A549 (cell line): ENCODE results near the gene VSIG8. TPM values are rescaled to one million over a fixed set of nuclear protein-coding genes. Genes with fewer than 3 reads are reported as not detected.
"Not testable (repeated sequence)": the region's sequence is repeated elsewhere in the genome, so short reads cannot be mapped to it uniquely, and the experiment has no call there.

Experiments
- ATAC-seq, 2 experiments: fragments of 200-7000 bp in 1 of 2; fragments of >200 bp in 1 of 2; cut with Nextera tagmentation in 1 of 2; cut with Tn5 transposase in 1 of 2; 3 replicates each; pipeline versions ENCODE4 v1.8.0 to v1.9.1; 2018 to 2020; ENCODE audit warnings: mild to moderate bottlenecking in 1 of 2, moderate library complexity in 1 of 2
- CTCF ChIA-PET: fragments of 300-600 bp; sonication (Branson Sonifier 250); formaldehyde crosslinking; extraction: SDS; loops from one replicate; lab custom pipeline; 2021; ENCODE audit warnings: antibody characterized with exemption, inconsistent platforms; lab: Yijun Ruan, JAX
- POLR2A ChIA-PET: fragments of 350-600 bp; formaldehyde crosslinking; extraction: SDS; loops from one replicate; lab custom pipeline; 2021; ENCODE audit warnings: antibody characterized with exemption, inconsistent platforms; lab: Yijun Ruan, JAX
- DNase-seq, 2 experiments: peaks; one replicate each; pipeline versions ENCODE4 v3.0.0 to v3.0.0-alpha.2; 2011 to 2016; ENCODE audit warnings: low read depth in 1 of 2, low spot score in 1 of 2
- FAIRE-seq: peaks from 2 replicates; lab custom pipeline; 2011; peaks lifted over from hg19 to GRCh38; lab: Jason Lieb, UNC
- H3K27ac ChIP-seq, 2 experiments: fragments of >200 bp; sonication (Bioruptor Twin); formaldehyde crosslinking; 3 replicates each; pipeline ENCODE4 v1.5.1; 2016 to 2017
- H3K4me1 ChIP-seq: fragments of >200 bp; sonication (Bioruptor Twin); formaldehyde crosslinking; 3 replicates; pipeline ENCODE4 v1.6.1; 2016
- H3K4me2 ChIP-seq: fragments of >200 bp; sonication (Bioruptor Twin); formaldehyde crosslinking; 3 replicates; pipeline ENCODE4 v1.6.1; 2016
- H3K4me3 ChIP-seq: fragments of >200 bp; sonication (Bioruptor Twin); formaldehyde crosslinking; 3 replicates; pipeline ENCODE4 v1.5.1; 2016
- H3K9me3 ChIP-seq: fragments of >200 bp; sonication (Bioruptor Twin); formaldehyde crosslinking; 3 replicates; pipeline ENCODE4 v1.6.1; 2016
- BHLHE40 ChIP-seq: IDR thresholded peaks from 2 replicates; pipeline ENCODE4 v1.6.1; 2012; ENCODE audit warnings: low read depth, low read length, inconsistent platforms
- CBX8 ChIP-seq: fragments of 200-600 bp; sonication (generic); IDR thresholded peaks from 2 replicates; pipeline ENCODE4 v1.6.1; 2016
- CHD4 ChIP-seq: fragments of 200-600 bp; sonication (generic); IDR thresholded peaks from 2 replicates; pipeline ENCODE4 v1.6.1; 2016; ENCODE audit warnings: antibody characterized with exemption, mild to moderate bottlenecking, borderline replicate concordance
- ESRRA ChIP-seq: fragments of 150-350 bp; IDR thresholded peaks from 2 replicates; pipeline ENCODE4 v1.6.1; 2014; ENCODE audit warnings: mild to moderate bottlenecking, low read length, borderline replicate concordance
- FOSB ChIP-seq: fragments of 250-450 bp; sonication (Bioruptor Pico); IDR thresholded peaks from 2 replicates; pipeline ENCODE4 v1.5.0; 2020; ENCODE audit warnings: mild to moderate bottlenecking, moderate library complexity
- GATA3 ChIP-seq: IDR thresholded peaks from 2 replicates; pipeline ENCODE4 v1.6.1; 2012; ENCODE audit warnings: borderline replicate concordance
- HOXB5 ChIP-seq: fragments of 250-450 bp; sonication (Bioruptor Pico); IDR thresholded peaks from 2 replicates; pipeline ENCODE4 v1.5.0; 2020; ENCODE audit warnings: mild to moderate bottlenecking, moderate library complexity
- KDM5A ChIP-seq: fragments of 200-600 bp; sonication (generic); IDR thresholded peaks from 2 replicates; pipeline ENCODE4 v1.6.1; 2016; ENCODE audit warnings: antibody characterized with exemption, mild to moderate bottlenecking
- MAFK ChIP-seq: fragments of 450-650 bp; IDR thresholded peaks from 2 replicates; pipeline ENCODE4 v1.6.1; 2014; ENCODE audit not compliant: partially characterized antibody
- MAZ ChIP-seq: fragments of 150-350 bp; IDR thresholded peaks from 2 replicates; pipeline ENCODE4 v1.6.1; 2014; ENCODE audit warnings: antibody characterized with exemption, low read depth, low read length, borderline replicate concordance
- NPAS2 ChIP-seq: fragments of 250-450 bp; sonication (Bioruptor Pico); IDR thresholded peaks from 2 replicates; pipeline ENCODE4 v1.8.0; 2022; ENCODE audit warnings: mild to moderate bottlenecking, moderate library complexity, borderline replicate concordance
- NR3C1 ChIP-seq: fragments of >200 bp; sonication (Bioruptor Twin); formaldehyde crosslinking; IDR thresholded peaks from 3 replicates; pipeline ENCODE4 v1.6.1; 2017
- RARB ChIP-seq: fragments of 250-450 bp; sonication (Bioruptor Pico); IDR thresholded peaks from 2 replicates; pipeline ENCODE4 v1.8.0; 2021; ENCODE audit warnings: mild to moderate bottlenecking, moderate library complexity
- REST ChIP-seq: fragments of 200-600 bp; sonication (generic); IDR thresholded peaks from 2 replicates; pipeline ENCODE4 v1.6.1; 2016; ENCODE audit warnings: antibody characterized with exemption, mild to moderate bottlenecking, moderate library complexity
- TFCP2L1 ChIP-seq: fragments of 250-450 bp; sonication (Bioruptor Pico); IDR thresholded peaks from 2 replicates; pipeline ENCODE4 v1.5.0; 2021; ENCODE audit warnings: mild to moderate bottlenecking
- TP53 ChIP-seq: fragments of 250-450 bp; sonication (Bioruptor Pico); IDR thresholded peaks from 2 replicates; pipeline ENCODE4 v1.5.0; 2021; ENCODE audit warnings: mild to moderate bottlenecking, moderate library complexity
- ZNF302 ChIP-seq: fragments of 250-450 bp; sonication (Bioruptor Pico); IDR thresholded peaks from 2 replicates; pipeline ENCODE4 v1.9.0; 2021; ENCODE audit warnings: inconsistent platforms, mild to moderate bottlenecking, moderate library complexity
- WGBS: methylation state at CpG from one replicate; pipeline ENCODE4 v1.1.6; 2017; ENCODE audit errors: missing lambda C conversion rate; 5-methylcytosine and 5-hydroxymethylcytosine counted together
- polyA plus RNA-seq, 4 experiments: library from polyadenylated mRNA; depleted of rRNA in 3 of 4; stranded (reverse); fragments of >200 nt; fragmentation: RNase III in 1 of 4; extraction: RNeasy Plus Mini Kit Qiagen cat#74134 plus additional on column Dnase treatment in 1 of 4; gene quantifications; 2 replicates in 3 of 4; 3 replicates in 1 of 4; pipeline ENCODE4 v1.2.3, GENCODE V29; 2011 to 2017
- TF ChIP-seq, protein P1 (sequence below): IDR thresholded peaks from 2 replicates; pipeline ENCODE4 v1.6.1; 2012
- TF ChIP-seq, protein P2 (sequence below): fragments of >200 bp; sonication (Bioruptor Twin); formaldehyde crosslinking; IDR thresholded peaks from 2 replicates; pipeline ENCODE4 v1.6.1; 2016

The VSIG8 gene
- polyA plus RNA-seq, 2 of the 4 experiments (the other 2 are of a cell fraction), result 0.04 to 0.09 TPM

DNA sequence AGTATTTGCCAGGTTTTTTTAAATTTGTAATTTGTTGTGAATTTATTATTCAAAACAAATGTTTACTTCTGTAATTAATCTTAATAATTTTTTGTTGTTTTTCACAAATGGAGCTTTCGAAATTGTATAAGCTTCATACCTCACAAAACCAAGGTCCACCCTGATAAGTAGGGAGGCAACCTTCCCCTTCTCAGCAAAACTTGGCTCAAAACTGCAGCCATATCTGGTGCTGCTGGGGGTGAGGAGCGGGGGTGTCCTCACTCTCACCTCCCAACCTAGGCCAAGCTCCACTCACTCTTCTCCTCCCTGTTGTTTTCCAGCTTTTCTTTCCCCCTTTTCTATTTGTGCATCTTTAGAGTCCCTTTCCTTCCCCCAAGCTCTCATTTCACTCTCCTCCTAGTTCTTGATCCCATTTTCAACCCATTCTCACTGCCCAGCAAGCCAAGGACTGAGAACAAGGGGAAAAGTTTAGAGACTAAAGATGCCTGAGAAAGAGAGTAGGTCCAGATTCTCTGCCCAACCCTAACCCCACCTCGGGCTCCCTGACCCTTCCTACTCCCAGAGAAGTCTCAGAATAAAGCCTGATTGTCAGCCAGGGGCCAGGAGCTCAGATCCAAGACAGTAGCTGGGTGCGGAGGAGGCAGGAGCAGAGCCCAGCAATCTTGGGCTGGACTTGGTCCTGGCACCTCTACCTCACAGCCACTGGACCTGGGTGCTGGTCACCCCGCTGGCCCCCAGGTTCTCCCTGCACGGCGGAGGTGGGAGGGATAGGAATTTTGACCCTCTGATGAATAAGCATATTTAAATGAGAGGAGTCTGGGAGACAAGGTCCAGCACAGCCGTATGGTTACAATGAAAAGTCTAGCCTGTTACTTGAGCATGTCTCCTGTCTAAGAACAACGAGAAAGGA, 45.8 kb upstream of the VSIG8 start (continued):
- TF ChIP-seq REST (no peak), RARB (CRISPR knock-in tag) (no peak), ZNF302 (CRISPR knock-in tag) (no peak), TFCP2L1 (CRISPR knock-in tag) (no peak)
- TF ChIP-seq, protein P1, sequence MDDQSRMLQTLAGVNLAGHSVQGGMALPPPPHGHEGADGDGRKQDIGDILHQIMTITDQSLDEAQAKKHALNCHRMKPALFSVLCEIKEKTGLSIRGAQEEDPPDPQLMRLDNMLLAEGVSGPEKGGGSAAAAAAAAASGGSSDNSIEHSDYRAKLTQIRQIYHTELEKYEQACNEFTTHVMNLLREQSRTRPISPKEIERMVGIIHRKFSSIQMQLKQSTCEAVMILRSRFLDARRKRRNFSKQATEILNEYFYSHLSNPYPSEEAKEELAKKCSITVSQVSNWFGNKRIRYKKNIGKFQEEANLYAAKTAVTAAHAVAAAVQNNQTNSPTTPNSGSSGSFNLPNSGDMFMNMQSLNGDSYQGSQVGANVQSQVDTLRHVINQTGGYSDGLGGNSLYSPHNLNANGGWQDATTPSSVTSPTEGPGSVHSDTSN, result no peak

- no peak for ATAC-seq
- Histone ChIP-seq H3K4me3 (no peak overlapping the region), H3K27ac (no peak overlapping the region), H3K4me2 (no peak overlapping the region), H3K9me3 (no peaks in the 10 kb centered on the region), H3K4me1 (peaks cover 18% of the 10 kb centered on the region)
- 53% methylated on average over 1 of the region's 1 CpG for WGBS
- TF ChIP-seq ESRRA, result no peak
- TF ChIP-seq GATA3, result no peak
- no peak for TF ChIP-seq CHD4
- TF ChIP-seq FOSB (CRISPR knock-in tag), result no peak
- no peak for TF ChIP-seq NPAS2 (CRISPR knock-in tag)
- no peak for TF ChIP-seq MAFK
- TF ChIP-seq CBX8, result no peak
- TF ChIP-seq MAZ, result no peak
- TF ChIP-seq KDM5A, result no peak
- TF ChIP-seq HOXB5 (CRISPR knock-in tag), result no peak
- no peak for TF ChIP-seq TP53
- TF ChIP-seq NR3C1, result no peak
- TF ChIP-seq, protein P2, sequence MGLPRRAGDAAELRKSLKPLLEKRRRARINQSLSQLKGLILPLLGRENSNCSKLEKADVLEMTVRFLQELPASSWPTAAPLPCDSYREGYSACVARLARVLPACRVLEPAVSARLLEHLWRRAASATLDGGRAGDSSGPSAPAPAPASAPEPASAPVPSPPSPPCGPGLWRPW, result no peak
- TF ChIP-seq TFCP2L1 (CRISPR knock-in tag), result no peak
- TF ChIP-seq BHLHE40, result no peak
- no peak for DNase-seq
- FAIRE-seq, result no peak
- ChIA-PET POLR2A (no interaction called here), CTCF (interaction anchor here (1.3 kb wide), 1 partner anchor 775 kb away, joined by 3 read pairs; no protein-coding TSS in a partner anchor)
Measured at GRCh38 chr1:159906960-159907359, 44.5 kb upstream of the VSIG8 start.

- H3K4me2 ChIP-seq, H3K27ac ChIP-seq, DNase-seq, POLR2A ChIA-PET, H3K4me1 ChIP-seq, H3K9me3 ChIP-seq, FAIRE-seq, ATAC-seq, H3K4me3 ChIP-seq: not testable (repeated sequence)
- CTCF ChIA-PET, result interaction anchor here (0.6 to 4.0 kb wide), 4 partner anchors 11 to 460 kb away, joined by 4 to 34 read pairs (median 5); no protein-coding TSS in a partner anchor
- 77% methylated on average over 3 of the region's 3 CpGs for WGBS
Measured at GRCh38 chr1:159904036-159904435, 41.6 kb upstream of the VSIG8 start.
